Measurements from ENCODE around the gene CDH4.

DNA sequence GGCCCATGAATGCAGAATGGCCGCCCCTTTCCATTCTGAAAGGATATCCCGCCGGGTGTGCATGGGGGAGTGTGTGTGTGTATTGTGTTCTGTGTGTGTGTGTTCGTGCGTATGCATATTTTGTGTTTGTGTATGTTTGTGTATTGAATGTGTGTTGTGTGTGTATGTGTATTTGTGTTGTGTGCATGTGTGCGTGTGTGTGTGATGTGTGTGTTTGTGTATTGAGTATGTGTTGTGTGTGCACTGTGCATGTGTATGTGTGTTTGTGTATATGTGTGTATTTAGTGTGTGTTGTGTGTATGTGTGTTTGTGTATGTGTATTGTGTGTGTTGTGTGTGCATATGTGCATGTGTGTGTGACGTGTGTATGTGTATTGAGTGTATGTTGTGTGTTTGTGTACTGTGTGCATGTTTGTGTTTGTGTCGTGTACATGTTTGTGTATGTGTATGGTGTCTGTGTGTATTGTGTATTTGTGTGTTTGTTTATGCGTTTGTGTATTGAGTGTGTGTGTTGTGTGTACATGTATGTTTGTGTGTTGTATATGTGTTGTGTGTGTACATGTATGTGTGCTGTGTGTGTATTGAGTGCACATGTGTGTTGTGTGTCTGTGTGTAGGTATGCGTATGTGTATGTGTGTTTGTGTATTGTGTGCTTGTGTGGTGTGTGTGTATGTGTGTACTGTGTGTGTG is 587.3 kb downstream of the CDH4 start:
- TF ChIP-seq, protein P1, sequence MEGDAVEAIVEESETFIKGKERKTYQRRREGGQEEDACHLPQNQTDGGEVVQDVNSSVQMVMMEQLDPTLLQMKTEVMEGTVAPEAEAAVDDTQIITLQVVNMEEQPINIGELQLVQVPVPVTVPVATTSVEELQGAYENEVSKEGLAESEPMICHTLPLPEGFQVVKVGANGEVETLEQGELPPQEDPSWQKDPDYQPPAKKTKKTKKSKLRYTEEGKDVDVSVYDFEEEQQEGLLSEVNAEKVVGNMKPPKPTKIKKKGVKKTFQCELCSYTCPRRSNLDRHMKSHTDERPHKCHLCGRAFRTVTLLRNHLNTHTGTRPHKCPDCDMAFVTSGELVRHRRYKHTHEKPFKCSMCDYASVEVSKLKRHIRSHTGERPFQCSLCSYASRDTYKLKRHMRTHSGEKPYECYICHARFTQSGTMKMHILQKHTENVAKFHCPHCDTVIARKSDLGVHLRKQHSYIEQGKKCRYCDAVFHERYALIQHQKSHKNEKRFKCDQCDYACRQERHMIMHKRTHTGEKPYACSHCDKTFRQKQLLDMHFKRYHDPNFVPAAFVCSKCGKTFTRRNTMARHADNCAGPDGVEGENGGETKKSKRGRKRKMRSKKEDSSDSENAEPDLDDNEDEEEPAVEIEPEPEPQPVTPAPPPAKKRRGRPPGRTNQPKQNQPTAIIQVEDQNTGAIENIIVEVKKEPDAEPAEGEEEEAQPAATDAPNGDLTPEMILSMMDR (IDR thresholded peaks at IDR 0.05; ENCODE audit: insufficient read depth, low read length, poor library complexity, severe bottlenecking) = no peak
- TF ChIP-seq EZH2phosphoT487 (conservative IDR thresholded peaks at IDR 0.05; ENCODE audit: low read length) = no peak
